HG03354 (cell line): ENCODE measurements around the gene TEX19.
"Not testable (repeated sequence)": the region's sequence is repeated elsewhere in the genome, so short reads cannot be mapped to it uniquely, and the experiment has no call there.

Experiments used
- ATAC-seq: cut with Tn5 transposase; IDR thresholded peaks from one replicate; pipeline ENCODE4 v1.9.1; 2021; ENCODE audit warnings: mild to moderate bottlenecking; ENCODE audit not compliant: unreplicated experiment, poor library complexity, severe bottlenecking

TEX19 gene

GRCh38 chr17:82351254-82351712 is 7.8 kb upstream of the TEX19 start:
- ATAC-seq: peak; percentile 72

GRCh38 chr17:82351713-82352488 is 7.1 kb upstream of the TEX19 start:
- peak; percentile 57 for ATAC-seq

DNA sequence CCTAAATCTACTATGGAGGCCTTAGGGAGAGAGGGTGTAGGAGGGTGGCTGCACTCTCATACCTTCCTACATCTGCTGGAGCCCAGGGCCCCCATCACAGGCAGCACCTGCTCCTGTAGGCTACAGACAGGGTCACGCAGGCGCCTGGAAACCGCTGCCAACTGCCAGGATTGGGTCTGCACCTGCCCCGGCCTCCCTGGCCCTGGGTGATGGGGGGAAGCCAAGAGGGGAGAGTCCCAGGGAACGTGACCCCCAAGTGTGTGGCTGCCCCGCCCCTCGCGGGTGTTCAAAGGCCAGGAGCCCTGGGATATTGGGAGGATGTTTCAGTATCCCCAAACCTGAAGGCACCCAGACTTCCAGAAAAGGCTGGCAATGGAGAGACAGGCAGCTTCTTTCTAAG is 5.6 kb upstream of the TEX19 start:
- ATAC-seq: no peak

GRCh38 chr17:82354804-82355308 is 4.2 kb upstream of the TEX19 start:
- no peak for ATAC-seq

GRCh38 chr17:82355770-82356427 is 3.1 kb upstream of the TEX19 start:
- no peak for ATAC-seq

DNA sequence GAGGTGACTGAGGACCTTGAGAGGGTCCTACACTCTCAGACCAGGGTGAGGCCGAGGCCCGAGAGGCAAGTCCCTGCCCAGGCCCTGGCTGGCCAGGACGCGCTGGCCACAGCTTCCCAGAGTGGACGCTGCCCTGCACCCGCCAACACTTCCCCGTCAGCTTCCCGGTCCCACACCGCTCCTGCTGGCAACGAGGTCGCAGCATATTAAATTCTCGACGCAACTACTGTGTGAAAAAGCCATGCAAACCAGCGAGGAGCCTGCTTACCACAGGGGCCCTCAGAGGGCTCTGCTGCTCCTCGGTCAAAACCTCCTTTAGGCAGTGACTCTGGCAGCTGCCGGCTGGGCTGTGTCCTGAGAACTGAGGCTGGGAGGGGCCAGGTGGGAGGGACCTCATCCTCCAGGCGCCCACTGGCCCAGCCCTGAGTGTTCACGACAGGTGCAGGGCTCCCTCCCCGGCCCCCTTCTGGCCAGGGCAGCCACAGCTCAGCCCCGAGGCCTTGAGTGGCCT is 2.1 kb upstream of the TEX19 start:
- ATAC-seq: no peak

- no peak for ATAC-seq
Measured at GRCh38 chr17:82357394-82357793, 1.7 kb upstream of the TEX19 start.

GRCh38 chr17:82359451-82360074 is 516 bp downstream of the TEX19 start:
- not testable (repeated sequence) for ATAC-seq

GRCh38 chr17:82361885-82362633 is 3.0 kb downstream of the TEX19 start:
- no peak for ATAC-seq

GRCh38 chr17:82365606-82366295 is 6.7 kb downstream of the TEX19 start:
- no peak for ATAC-seq

DNA sequence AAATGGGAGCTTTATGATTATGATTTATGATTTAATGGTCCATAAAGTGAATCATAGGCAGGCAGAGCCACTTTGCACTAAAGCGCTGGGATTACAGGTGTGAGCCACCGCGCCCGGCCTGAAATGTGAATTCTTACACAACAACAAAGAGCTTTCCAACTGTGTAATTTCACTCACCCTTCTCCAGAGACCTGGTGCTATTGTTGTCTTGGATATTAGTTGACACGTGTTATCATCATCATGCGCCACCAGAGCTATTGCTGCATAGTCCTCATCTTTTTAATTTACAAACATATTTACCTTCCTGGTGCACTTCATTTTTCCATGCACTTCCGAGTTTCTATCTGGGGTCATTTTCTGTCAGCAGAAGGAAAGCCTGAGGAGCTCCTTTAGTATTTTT is 7.7 kb downstream of the TEX19 start:
- no peak for ATAC-seq

- no peak for ATAC-seq
Measured at GRCh38 chr17:82367724-82368524, 8.9 kb downstream of the TEX19 start.

GRCh38 chr17:82369211-82369610 is 10.2 kb downstream of the TEX19 start:
- no peak for ATAC-seq

GRCh38 chr17:82370471-82371332 is 11.7 kb downstream of the TEX19 start:
- ATAC-seq: peak; percentile 60

- no peak for ATAC-seq
Measured at GRCh38 chr17:82371333-82372248, 12.5 kb downstream of the TEX19 start, which contains the start of gene UTS2R. TSS of gene UTS2R (plus strand) at chr17:82371765. CDS start at chr17:82374325, 2,560 bp downstream.
